GM18499 (cell line): ENCODE data around the gene FAM20A.

ENCODE experiments used
- ATAC-seq: cut with Tn5 transposase; IDR thresholded peaks from one replicate; pipeline ENCODE4 v1.9.1; 2021; ENCODE audit warnings: moderate number of reproducible peaks; ENCODE audit not compliant: insufficient read depth, unreplicated experiment

Gene FAM20A

GRCh38 chr17:68570526-68570925, 30.6 kb downstream of the FAM20A start:
- no peak for ATAC-seq

GRCh38 chr17:68569346-68569745, 31.8 kb downstream of the FAM20A start:
- no peak for ATAC-seq

- ATAC-seq = no peak
Measured at GRCh38 chr17:68568581-68568980, 32.6 kb downstream of the FAM20A start.

- no peak for ATAC-seq
Measured at GRCh38 chr17:68567581-68567980, 33.6 kb downstream of the FAM20A start.

GRCh38 chr17:68567035-68567434, 34.1 kb downstream of the FAM20A start:
- ATAC-seq = no peak

GRCh38 chr17:68566442-68566738, 34.8 kb downstream of the FAM20A start:
- ATAC-seq = no peak

GRCh38 chr17:68565661-68566441, 35.3 kb downstream of the FAM20A start:
- ATAC-seq = no peak

GRCh38 chr17:68564415-68565111, 36.6 kb downstream of the FAM20A start:
- ATAC-seq = no peak

GRCh38 chr17:68562736-68563135, 38.4 kb downstream of the FAM20A start:
- no peak for ATAC-seq

- ATAC-seq = no peak
Measured at GRCh38 chr17:68560966-68561720, 40.0 kb downstream of the FAM20A start.

GRCh38 chr17:68559316-68559715, 41.9 kb downstream of the FAM20A start:
- ATAC-seq = no peak

GRCh38 chr17:68556551-68556950, 44.6 kb downstream of the FAM20A start:
- no peak for ATAC-seq

GRCh38 chr17:68544111-68544915, 56.9 kb downstream of the FAM20A start:
- no peak for ATAC-seq

- ATAC-seq = no peak
Measured at GRCh38 chr17:68542698-68543463, 58.3 kb downstream of the FAM20A start.

- no peak for ATAC-seq
Measured at GRCh38 chr17:68541816-68542215, 59.4 kb downstream of the FAM20A start.

- ATAC-seq = no peak
Measured at GRCh38 chr17:68540981-68541380, 60.2 kb downstream of the FAM20A start.

- no peak for ATAC-seq
Measured at GRCh38 chr17:68539548-68540467, 61.4 kb downstream of the FAM20A start.

GRCh38 chr17:68535922-68536321, 65.2 kb downstream of the FAM20A start:
- no peak for ATAC-seq

GRCh38 chr17:68534695-68535088, 66.5 kb downstream of the FAM20A start:
- no peak for ATAC-seq
